GM19238 (cell line): Measurements from ENCODE around the gene STK26.
A peak's percentile ranks its signal among the peaks of the same experiment; 100 is the strongest.
"Not testable (repeated sequence)": the region's sequence is repeated elsewhere in the genome, so short reads cannot be mapped to it uniquely, and the experiment has no call there.

ENCODE experiments used
- DNase-seq: peaks from one replicate; pipeline ENCODE4 v3.0.0; 2011; ENCODE audit warnings: low spot score; ENCODE audit not compliant: insufficient read length

The STK26 gene

DNA sequence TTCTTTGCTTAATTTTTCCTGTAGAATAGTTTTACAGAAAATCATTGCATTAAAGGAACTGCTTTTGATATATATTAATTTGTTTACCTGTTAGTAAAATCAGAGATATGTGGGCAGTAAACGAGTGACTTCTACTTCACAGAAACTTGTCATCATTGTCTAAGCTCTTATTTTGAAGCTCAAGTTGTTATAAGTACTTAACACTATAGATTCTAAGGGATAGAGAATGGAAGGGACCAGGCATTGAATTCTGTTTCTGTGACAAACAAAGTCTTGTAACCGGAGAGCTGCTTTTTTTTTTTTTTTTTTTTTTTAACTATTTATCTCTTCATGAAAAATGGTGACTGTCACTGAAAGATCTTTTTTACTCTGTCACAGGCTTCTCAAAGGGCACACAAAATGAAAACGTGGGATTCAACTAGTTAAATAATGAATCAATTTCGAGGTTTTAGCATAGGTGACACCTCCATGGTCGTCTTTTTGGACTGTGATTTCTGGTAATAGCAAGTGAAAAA is 14.4 kb downstream of the STK26 start:
- no peak for DNase-seq

DNA sequence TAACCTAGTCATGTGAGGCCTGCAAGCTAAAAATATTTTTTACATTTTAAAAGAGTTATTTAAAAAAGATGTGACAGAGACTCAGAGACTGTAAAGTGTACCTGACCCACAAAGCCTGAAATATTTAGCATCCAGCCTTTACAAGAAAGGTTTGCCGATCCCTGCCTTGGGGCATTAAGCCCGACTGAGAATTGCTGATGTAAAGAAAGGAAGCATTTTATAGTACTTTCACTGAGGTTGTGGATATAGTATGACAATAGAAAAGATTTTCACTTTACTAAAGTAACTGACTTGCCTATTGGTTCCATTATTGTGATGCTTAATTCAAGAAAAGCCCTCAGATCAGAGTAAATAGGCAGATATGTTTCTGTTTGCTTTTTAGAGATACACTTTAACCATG is 17.0 kb downstream of the STK26 start:
- DNase-seq: no peak

DNA sequence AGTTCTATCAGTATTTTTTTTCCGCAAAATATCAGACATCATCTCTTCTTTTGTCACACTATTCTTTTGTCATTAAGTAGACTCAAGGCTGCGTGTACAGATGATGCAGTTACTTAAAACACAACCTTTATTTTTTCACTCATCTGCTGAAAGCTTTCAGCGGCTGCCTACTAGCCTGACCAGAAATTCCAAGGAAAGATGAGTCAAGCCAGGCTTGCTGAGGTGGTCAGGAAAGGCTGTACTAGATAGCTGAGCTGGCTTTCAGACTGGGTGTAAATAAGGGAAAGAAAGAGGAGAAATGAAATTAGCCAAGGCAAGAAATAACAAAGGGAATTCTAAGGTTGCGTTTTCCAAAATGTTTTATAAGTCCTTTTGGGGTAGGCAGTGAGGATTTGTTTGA is 17.9 kb downstream of the STK26 start:
- no peak for DNase-seq

DNA sequence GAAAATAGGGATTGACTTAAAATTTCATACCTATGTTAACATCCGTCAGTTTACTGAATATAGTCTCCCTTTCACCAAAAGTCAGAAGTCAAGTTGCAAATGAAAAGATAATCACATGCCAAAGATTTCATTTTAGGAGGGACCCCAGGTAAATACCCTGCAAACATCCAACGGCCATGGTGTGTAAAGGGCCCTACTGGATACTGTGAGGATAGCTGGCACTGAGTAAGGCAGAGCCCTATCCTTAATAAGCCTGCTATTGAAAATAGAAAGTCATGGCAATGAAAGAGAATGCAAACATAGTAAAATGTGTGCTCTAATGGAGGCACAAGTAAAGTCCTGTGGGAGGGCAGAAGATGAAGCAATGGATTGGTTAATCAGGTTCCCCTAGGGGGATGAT is 20.9 kb downstream of the STK26 start:
- no peak for DNase-seq

DNA sequence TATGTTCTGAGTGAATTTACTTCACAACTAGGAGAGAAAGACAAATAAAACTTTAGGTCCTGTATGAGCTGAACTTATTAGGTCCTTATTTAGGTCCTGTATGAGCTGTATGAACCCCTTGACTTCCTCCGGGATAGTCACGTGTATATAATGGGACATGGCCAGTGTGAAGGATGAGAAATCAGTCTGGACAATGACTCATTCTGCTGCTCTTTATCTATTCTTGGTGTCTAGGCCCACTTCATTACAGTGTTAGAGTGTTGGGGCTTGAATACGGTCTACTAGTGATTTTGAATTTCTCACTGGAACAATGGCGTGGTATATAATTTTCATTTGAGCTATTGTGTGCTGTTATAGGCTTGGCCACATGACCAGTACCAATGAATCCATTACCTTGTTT is 21.9 kb downstream of the STK26 start:
- DNase-seq: no peak

DNA sequence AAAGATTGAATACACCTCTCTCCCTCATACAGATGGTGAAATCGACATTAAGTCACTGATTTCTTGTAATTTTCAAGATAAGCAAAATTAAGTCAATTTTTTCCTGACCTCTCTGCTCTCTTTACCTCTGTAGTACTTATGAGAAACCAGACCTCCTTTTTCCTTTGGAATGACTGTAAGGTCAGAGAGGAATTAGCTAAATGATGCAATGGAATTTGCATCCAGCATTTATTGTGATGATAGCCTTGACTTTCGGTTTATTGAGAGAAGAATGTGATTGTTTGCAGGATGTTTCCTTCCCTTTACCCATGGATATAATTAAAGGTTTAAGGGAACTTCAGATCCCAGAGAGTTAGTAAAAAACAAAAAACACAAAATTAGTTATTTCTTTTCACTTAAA is 22.4 kb downstream of the STK26 start:
- no peak for DNase-seq

DNA sequence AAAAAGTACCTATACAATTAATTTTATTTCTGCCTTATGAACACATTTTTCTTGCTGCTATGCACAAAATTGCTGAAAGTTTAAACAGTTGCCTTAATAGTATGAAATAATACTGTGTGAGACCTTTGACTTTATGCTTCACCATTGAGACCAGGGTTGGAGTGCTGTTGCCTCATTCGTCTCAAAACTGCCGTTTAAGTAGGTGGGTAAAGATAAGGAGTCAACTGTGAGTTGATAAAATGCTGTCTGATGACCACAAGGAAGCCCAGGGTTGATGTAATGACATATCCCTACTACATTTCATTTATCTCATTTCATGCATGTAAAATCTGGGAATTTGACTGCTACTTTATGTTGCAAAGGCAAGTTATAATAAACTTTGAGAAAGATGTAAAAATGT is 23.4 kb downstream of the STK26 start:
- no peak for DNase-seq

DNA sequence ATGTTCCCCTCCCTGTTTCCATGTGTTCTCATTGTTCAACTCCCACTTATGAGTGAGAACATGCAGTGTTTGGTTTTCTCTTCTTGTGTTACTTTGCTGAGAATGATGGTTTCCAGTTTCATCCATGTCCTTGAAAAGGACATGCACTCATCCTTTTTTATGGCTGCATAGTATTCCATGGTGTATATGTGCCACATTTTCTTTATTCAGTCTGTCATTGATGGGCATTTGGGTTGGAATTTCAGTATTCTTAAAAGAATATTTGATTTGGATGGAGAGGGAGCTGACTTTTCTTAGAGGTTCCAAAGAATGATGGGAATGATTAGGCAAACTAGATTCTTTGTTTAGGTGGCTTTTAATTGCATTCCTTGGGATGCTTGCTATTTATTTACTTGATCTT is 28.7 kb downstream of the STK26 start:
- DNase-seq: not testable (repeated sequence)

DNA sequence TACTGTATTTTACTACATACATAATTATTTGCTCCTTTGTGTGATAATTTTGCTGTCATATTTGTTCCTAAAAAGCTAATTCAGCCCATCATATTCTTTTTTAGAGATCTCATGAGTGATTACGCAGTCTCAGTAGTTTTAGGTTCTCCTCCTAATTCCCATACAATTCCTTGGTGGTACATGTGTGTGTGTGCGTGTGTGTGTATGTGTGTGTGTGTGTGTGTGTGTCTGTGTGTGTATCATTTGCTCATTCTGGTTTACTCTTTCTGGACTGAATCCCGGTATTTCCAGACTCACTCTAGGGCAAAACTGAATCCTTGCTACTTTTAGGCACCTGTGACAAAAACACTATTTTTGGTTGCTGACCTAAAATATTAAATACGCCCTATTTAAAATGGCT is 34.9 kb downstream of the STK26 start:
- no peak for DNase-seq

DNA sequence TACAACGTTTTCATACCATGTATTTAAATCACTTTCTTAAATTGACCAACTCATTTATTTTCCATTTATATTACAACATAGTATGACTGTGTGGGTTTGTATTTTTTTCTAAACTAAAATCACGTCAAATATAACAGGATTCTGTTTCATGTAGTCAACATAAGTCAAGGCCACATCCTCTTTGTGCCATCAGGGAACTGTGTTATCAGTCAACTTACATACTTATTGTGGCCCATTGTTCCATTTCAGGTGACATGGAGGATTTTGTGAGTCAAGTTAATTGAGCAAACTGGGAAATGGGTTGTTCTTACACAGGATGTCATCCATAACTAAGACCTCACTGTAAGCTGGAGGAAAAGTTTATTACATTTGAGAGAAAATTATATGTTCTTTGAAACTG is 35.9 kb downstream of the STK26 start:
- DNase-seq: no peak

DNA sequence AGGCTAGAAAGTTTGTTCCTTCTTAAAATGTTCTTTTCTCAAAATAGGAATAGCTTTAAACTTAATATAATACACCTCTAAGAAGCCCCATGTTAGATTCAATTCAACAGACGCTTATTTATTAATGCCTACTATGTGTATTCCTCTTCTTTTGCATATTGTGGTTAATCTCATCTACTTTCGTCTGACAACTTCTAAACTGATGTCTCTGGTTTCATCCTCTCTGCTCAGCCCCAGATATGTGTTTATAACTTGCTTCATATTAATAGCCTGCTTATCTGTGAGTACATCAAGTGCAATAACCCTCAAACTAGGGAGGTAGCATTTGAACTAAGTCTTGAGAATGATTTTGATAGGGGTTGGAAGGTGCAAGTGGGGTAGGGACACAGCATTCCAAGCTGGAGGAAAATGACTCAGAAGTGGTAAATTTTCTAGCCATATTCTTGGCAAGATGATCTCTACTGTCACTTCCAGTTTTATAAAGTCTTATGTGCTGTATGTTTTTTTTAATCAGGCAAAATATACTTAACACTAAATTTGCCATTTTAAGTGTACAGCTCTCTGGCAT is 37.0 kb downstream of the STK26 start:
- no peak for DNase-seq

DNA sequence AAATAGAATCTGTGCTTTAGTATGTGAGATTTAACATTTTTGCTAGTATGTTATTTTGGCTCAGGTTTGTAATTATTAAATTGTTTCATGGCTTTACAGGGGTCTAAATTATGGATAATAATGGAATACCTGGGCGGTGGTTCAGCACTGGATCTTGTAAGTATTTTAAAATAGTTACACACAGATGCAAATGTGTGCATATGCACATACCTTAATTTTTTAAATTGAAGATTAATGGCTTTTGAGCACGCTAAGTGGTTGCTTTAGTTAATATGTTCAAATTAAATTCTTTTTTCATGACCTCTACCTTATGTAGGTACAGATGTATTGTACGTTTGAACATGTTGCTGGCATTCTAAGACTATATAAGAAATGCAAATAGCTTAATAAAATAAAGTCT is 40.2 kb downstream of the STK26 start:
- no peak for DNase-seq

DNA sequence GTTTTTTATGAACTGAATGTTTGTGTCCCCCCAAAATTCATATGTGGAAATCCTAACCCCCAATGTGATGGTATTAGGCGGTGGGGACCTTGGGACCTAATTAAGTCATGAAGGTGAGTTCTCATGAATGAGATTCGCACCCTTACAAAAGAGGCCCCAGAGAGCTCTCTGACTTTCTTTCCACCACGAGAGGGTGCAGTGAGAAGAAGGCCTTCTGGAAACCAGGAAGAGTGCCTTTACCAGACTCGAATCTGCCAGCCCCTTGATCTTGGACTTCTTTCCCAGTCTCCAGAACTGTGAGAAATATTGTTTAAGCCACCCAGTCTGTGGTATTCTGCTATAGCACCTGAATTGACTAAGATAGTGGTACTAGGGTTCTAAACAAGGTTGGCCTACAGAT is 40.8 kb downstream of the STK26 start:
- no peak for DNase-seq

DNA sequence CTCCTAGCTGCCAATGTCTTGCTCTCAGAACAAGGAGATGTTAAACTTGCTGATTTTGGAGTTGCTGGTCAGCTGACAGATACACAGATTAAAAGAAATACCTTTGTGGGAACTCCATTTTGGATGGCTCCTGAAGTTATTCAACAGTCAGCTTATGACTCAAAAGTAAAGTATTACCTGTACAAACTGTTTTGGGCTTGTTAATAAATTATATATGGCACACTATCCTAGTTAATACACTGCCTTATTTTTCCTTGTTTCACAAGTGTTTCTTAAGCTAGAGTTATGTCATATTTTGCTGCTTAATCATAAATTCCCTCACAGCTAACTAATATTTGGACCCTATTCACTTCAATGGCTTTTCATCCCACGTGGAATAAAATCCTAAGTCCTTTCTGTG is 45.3 kb downstream of the STK26 start:
- no peak for DNase-seq

DNA sequence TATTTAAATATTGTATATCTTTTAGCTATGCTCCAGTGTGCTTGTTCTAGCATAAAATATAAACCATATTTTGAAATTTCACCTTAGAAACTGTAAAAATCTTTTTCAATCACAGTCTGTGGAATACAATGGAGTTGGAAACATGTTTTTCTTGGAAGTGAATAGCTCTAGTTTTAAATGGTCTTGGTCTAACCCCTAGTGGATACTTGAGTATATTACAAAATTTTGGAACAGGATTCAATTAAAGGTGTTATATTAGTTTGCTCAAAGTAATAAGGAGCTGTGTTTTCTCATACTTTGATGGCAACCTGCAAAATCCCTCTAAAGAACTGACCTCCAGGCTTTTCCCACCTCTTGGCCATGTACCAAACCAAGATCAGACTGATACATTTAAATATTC is 48.2 kb downstream of the STK26 start:
- DNase-seq: no peak

DNA sequence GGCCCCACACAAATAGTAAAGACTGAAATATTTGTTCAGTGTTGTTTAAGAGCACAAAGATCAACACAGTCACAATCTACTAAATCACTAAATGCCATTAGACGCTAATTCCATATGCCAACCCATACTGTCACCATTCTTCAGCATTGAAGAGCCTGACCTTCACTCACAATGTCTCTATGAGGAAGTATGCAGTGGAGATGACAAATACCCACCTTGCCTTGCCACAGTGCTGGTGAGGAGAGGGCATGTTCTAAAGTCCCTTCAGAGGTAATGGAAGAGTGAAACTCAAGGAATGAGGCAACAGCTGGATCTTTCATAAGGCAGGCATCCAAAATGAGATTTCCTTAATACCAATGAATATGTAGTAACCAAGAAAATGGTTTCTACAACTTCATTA is 54.3 kb downstream of the STK26 start:
- DNase-seq: no peak

DNA sequence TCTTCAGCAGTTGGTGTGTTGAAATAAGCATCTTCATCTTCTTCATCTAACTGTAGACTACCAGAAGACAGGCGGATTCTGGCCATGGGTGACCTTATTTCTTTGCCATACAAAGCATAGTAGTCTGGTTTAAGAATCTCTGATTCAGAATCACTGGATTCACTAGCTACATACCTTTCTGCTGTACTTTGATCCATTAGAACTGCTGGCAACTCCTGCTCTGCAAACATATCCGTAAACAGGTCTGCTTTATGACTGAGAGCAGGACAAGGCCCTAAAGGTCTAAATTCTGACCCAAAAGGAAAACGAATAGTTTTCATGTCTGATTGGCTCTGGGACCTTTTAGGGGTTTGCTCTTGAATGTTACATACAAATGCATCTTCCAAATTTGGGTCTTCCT is 54.8 kb downstream of the STK26 start:
- DNase-seq: no peak

DNA sequence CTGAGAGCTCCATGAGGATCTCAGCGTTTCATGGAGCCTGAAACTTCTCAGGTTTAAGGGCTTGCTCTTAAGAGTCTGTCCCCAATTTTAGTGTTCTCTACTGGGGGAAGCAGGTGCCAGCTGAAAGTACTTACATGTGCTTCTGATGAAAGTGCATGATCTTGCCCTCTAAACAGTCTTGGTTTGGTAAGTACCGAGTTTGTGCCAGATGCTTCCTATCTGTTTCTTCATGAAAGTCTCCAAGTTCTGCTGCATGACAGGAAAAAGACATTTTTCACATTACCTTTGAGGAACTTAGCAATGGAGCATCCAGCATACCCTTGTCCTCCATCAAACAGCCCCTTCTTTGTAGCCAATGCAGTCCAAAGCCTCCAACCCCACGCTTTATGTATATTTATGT is 62.7 kb downstream of the STK26 start:
- DNase-seq: no peak

DNA sequence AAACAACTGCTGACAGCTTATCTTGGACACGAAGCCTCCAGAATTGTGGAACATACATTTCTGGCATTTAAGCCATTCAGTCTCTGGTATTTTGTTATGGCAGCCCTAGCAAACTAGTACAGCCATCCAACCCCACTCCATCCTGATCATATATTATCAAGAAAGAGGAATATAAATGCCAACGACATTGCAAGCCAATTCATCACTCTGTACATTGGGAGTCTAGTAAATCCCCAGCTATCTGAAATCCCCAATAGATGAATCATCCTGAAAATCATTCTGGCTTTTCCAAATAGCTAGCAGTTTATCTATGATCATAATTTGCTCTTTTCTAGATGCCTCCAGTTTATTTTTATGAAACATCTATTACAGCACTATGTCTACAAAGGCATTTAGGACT is 63.6 kb downstream of the STK26 start:
- DNase-seq: no peak

DNA sequence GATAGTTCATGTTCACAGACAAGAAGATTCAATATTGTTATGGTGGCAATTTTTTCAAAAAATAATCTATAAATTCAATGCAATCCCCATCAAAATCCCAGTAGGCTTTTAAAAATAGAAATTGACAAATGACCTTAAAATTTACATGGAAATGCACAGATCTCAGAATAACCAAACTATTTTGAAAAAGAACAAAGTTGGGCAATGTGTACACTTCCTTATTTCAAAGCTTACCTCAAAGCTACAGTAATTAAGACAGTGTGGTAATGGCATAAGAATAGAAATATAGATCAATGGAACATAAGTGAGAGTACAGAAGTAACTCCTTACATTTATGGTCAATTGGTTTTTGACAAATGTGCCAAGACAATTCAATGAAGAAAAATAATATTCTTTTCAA is 65.8 kb downstream of the STK26 start:
- no peak for DNase-seq

DNA sequence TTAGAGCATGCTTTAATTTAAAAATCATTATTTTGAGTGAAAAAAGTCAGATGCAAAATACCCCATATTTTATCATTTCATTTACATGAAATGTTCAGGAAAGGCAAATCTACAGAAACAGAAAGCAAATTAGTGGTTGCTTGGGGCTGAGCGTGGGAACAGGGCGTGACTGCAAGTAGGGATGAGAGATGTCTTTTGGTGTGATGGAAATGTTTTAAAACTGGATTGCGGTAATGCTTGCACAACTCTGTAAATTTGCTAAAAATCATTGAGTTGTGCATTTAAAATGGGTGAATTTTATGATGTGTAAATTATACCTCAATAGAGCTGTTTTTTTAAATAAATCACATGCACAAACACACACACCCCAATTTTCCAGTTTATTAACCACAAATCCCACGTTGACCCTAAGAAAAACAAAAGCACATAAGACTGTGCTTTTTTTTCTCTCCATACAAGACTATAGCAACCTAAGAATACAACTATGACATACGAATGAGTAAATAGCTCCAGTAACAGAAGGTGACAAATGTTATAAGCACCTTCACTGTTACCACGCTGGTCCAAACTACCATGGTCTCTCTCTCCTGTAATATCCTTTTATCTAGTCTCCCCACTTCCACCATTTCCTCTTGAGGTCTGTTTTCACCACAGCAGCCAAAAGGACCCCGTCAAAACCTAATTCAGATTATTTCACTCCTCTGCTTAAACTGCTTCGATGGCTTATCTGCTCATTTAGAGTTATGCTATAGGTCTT is 67.5 kb downstream of the STK26 start:
- DNase-seq: no peak

DNA sequence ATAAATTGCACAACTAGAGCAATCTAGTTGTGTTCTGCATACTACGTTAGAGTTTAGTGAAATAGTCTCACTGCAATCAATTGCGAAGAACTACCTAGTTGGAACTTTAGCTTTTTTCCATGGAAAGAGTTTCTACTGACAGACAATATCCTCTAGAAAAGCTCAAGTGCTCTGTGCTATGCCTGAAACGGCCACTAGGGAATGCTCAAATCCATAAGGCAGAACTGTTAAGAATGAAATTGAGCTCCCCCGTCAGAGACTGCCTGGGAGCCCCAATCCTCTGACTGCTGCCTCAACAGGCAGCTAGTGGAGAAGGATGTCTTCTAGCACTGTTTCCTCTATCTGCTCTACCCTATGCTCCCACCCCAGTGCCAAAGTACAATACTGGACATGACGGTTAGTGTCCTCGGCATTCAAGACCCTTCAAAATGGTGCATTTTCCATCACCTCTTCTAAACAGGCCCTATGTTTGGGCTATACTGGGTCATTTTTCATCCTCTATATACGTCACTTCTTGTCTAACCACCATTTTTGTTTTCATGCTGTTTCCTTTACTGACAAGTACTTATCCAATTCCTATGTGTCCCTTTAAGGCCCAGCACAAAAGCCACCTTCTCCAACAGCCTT is 69.5 kb downstream of the STK26 start:
- DNase-seq: peak; percentile 36
